ENCODE data around the gene CCDC86. TPM values are rescaled to one million over a fixed set of nuclear protein-coding genes. Genes with fewer than 3 reads are reported as not detected.
A peak's percentile ranks its signal among the peaks of the same experiment; 100 is the strongest.

CCDC86 gene
- total and polyA plus RNA-seq, 7 donors, result 4.8 to 24.0 (median 10.0) TPM

- 75 to 77% methylated on average over 13 of the region's 13 CpGs for WGBS, 2 donors
These were observed 25.3 kb downstream of the CCDC86 start, which contains the start of gene ZP1 for GRCh38 chr11:60866911-60867870. TSS of gene ZP1 (plus strand) at chr11:60867542. CDS start at chr11:60867562, 20 bp downstream.

DNA sequence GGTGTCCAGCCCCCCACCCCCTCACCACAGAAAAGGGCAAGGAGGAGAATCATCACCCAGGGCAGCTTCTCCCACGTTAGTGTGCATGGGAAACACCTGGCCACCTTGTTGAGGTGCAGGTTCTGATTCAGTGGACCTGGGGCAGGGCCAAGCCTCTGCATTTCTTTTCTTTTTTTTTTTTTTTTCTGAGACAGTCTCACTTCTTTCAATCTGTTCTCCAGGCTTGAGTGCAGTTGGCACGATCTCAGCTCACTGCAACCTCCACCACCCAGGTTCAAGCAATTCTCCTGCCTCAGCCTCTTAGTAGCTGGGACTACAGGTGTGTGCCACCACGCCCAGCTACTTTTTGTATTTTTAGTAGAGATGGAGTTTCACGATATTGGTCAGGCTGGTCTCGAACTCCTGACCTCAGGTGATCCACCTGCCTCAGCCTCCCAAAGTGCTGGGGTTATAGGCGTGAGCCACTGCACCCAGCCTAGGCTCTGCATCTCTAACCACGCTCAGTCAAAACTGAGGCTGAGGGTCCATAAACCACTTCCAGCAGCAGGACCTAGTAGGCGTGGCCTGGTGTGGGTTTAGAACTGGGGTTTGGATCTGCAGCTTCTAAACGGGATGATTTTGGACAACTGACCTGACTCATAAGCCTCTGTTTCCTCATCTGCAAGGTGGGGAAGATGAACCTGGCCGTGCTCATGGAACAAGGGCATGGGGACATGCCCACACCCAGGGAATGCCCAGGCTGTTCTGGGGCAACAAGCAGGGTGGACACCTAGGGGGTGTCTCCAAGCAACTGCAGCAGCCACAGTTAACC is 26.2 kb downstream of the CCDC86 start:
- no peaks in the 10 kb centered on the region for H3K27me3 ChIP-seq
- WGBS, 2 donors, result 71 to 75% methylated on average over 10 of the region's 10 CpGs

More at GRCh38 chr11:60866911-60867870, 25.3 kb downstream of the CCDC86 start, which contains the start of gene ZP1:
- no peak within 1 kb of the TSS for H3K4me3 ChIP-seq
- H3K36me3 ChIP-seq, result no peaks in the 10 kb centered on the region
- DNase-seq, result peak; percentile 57
- no peaks in the 10 kb centered on the region for H3K4me1 ChIP-seq
- no peak within 1 kb of the TSS for H3K27ac ChIP-seq
- TF ChIP-seq POLR2A (IDR thresholded peaks at IDR 0.05), result no peak
- TF ChIP-seq CTCF (IDR thresholded peaks at IDR 0.05), result no peak
- no peak for TF ChIP-seq EP300 (IDR thresholded peaks at IDR 0.05)
- TF ChIP-seq POLR2AphosphoS5 (IDR thresholded peaks at IDR 0.05), result no peak
- H3K27me3 ChIP-seq, result no peaks in the 10 kb centered on the region
- intact Hi-C loops (cut with DNase I), result no loop called here
- H3K9me3 ChIP-seq, result no peaks in the 10 kb centered on the region

GRCh38 chr11:60868682-60869450 is 27.0 kb downstream of the CCDC86 start:
- 82 to 85% methylated on average over 10 of the region's 10 CpGs for WGBS, 2 donors
- Histone ChIP-seq H3K9me3 (no peaks in the 10 kb centered on the region), H3K27ac (no peak overlapping the region), H3K27me3 (no peaks in the 10 kb centered on the region), H3K36me3 (no peaks in the 10 kb centered on the region), H3K4me3 (no peak overlapping the region), H3K4me1 (no peaks in the 10 kb centered on the region)
- intact Hi-C loops (cut with DNase I), result no loop called here
- DNase-seq, result peak; percentile 46
- TF ChIP-seq CTCF (IDR thresholded peaks at IDR 0.05) (no peak), EP300 (IDR thresholded peaks at IDR 0.05) (no peak), POLR2AphosphoS5 (IDR thresholded peaks at IDR 0.05) (no peak), POLR2A (IDR thresholded peaks at IDR 0.05) (no peak)

More for the DNA sequence above, 26.2 kb downstream of the CCDC86 start:
- no peaks in the 10 kb centered on the region for H3K4me1 ChIP-seq
- peak; percentile 19 for DNase-seq
- TF ChIP-seq CTCF (IDR thresholded peaks at IDR 0.05), result no peak
- no peak overlapping the region for H3K4me3 ChIP-seq
- intact Hi-C loops (cut with DNase I), result no loop called here
- no peaks in the 10 kb centered on the region for H3K9me3 ChIP-seq
- H3K36me3 ChIP-seq, result no peaks in the 10 kb centered on the region
- no peak overlapping the region for H3K27ac ChIP-seq

GRCh38 chr11:60869451-60869825 is 27.5 kb downstream of the CCDC86 start:
- H3K9me3 ChIP-seq, result no peaks in the 10 kb centered on the region
- no peaks in the 10 kb centered on the region for H3K4me1 ChIP-seq
- no peaks in the 10 kb centered on the region for H3K36me3 ChIP-seq
- WGBS, 2 donors, result 92% methylated on average over 7 of the region's 7 CpGs
- no peak overlapping the region for H3K4me3 ChIP-seq
- H3K27me3 ChIP-seq, result no peaks in the 10 kb centered on the region
- intact Hi-C loops (cut with DNase I), result no loop called here
- DNase-seq, result peak; percentile 30
- H3K27ac ChIP-seq, result no peak overlapping the region
- no peak for TF ChIP-seq POLR2AphosphoS5 (IDR thresholded peaks at IDR 0.05)
- TF ChIP-seq CTCF (IDR thresholded peaks at IDR 0.05), result no peak
- no peak for TF ChIP-seq POLR2A (IDR thresholded peaks at IDR 0.05)
- no peak for TF ChIP-seq EP300 (IDR thresholded peaks at IDR 0.05)
